ENCODE measurements around the gene KRTAP4-8. TPM values are rescaled to one million over a fixed set of nuclear protein-coding genes. Genes with fewer than 3 reads are reported as not detected.

The KRTAP4-8 gene
- polyA plus RNA-seq, 1 of the 3 experiments (the other 2 are of a cell fraction): not detected

DNA sequence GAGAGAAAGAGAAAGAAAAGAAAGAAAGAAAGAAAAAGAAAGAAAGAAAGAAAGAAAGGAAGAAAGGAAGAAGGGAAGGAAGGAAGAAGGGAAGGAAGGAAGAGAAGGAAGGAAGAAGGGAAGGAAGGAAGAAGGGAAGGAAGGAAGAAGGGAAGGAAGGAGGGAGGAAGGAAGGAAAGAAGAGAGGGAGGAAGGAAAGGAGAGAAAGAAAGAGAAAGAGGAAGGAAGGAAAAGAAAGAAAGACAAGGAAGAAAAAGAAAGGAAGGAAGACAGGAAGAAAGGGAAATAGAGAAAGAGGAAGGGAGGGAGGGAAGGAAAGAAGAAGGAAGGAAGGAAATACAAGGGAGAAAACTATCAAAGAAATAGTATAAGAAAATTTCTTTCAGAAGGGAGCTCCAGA is 21.2 kb downstream of the KRTAP4-8 start:
- no peaks in the 10 kb centered on the region for H4K20me1 ChIP-seq (ENCODE audit: insufficient read depth)
- no peaks in the 10 kb centered on the region; the same call in 1 of the 2 replicates for H3K9me2 ChIP-seq
- no peaks in the 10 kb centered on the region for H3K79me2 ChIP-seq (ENCODE audit: insufficient read depth)
- H3F3A ChIP-seq (replicated peaks; ENCODE audit: insufficient read depth): no peaks in the 10 kb centered on the region
- H3K27me3 ChIP-seq (ENCODE audit: insufficient read depth): no peaks in the 10 kb centered on the region
- no peak overlapping the region for H3K9ac ChIP-seq
- no peaks in the 10 kb centered on the region for H3K36me3 ChIP-seq (replicated peaks in 1 of 2; ENCODE audit: control insufficient read depth in 1 of 2, insufficient read depth in 2 of 2, low read length in 1 of 2)
- POLR2A ChIA-PET: no interaction called here
- no peak overlapping the region for H3K27ac ChIP-seq (ENCODE audit: low read depth in 2 of 2, low read length in 1 of 2)
- TF ChIP-seq, protein P1, sequence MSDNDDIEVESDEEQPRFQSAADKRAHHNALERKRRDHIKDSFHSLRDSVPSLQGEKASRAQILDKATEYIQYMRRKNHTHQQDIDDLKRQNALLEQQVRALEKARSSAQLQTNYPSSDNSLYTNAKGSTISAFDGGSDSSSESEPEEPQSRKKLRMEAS (IDR thresholded peaks at IDR 0.05; ENCODE audit: low read depth): no peak
- TF ChIP-seq FOXM1 (IDR thresholded peaks at IDR 0.05; ENCODE audit: low read depth) (no peak), POLR2AphosphoS5 (IDR thresholded peaks at IDR 0.05; ENCODE audit: low read depth, low read length) (no peak), RFX5 (IDR thresholded peaks at IDR 0.05; ENCODE audit: low read length) (no peak), EP300 (IDR thresholded peaks at IDR 0.05; ENCODE audit: borderline replicate concordance in 1 of 2, low read depth in 1 of 2, low read length in 1 of 2) (no peak), ELF1 (IDR thresholded peaks at IDR 0.05) (no peak), NRF1 (IDR thresholded peaks at IDR 0.05; ENCODE audit: low read depth, low read length) (no peak), TCF12 (IDR thresholded peaks at IDR 0.05) (no peak), RXRA (IDR thresholded peaks at IDR 0.05; ENCODE audit: borderline replicate concordance, low read depth) (no peak), MXI1 (IDR thresholded peaks at IDR 0.05; ENCODE audit: low read depth, low read length) (no peak), RAD21 (IDR thresholded peaks at IDR 0.05; ENCODE audit: low read length) (no peak), FOXJ3 (CRISPR knock-in tag; IDR thresholded peaks at IDR 0.05) (no peak), FOSL2 (IDR thresholded peaks at IDR 0.05; ENCODE audit: borderline replicate concordance, low read depth) (no peak), YY1 (IDR thresholded peaks at IDR 0.05; ENCODE audit: low read depth) (no peak), JUND (IDR thresholded peaks at IDR 0.05) (no peak)
- TF ChIP-seq, protein P2, sequence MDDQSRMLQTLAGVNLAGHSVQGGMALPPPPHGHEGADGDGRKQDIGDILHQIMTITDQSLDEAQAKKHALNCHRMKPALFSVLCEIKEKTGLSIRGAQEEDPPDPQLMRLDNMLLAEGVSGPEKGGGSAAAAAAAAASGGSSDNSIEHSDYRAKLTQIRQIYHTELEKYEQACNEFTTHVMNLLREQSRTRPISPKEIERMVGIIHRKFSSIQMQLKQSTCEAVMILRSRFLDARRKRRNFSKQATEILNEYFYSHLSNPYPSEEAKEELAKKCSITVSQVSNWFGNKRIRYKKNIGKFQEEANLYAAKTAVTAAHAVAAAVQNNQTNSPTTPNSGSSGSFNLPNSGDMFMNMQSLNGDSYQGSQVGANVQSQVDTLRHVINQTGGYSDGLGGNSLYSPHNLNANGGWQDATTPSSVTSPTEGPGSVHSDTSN (IDR thresholded peaks at IDR 0.05): no peak
- TF ChIP-seq, protein P3, sequence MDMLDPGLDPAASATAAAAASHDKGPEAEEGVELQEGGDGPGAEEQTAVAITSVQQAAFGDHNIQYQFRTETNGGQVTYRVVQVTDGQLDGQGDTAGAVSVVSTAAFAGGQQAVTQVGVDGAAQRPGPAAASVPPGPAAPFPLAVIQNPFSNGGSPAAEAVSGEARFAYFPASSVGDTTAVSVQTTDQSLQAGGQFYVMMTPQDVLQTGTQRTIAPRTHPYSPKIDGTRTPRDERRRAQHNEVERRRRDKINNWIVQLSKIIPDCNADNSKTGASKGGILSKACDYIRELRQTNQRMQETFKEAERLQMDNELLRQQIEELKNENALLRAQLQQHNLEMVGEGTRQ (IDR thresholded peaks at IDR 0.05; ENCODE audit: borderline replicate concordance, low read depth, low read length): no peak
- TF ChIP-seq, protein P4, sequence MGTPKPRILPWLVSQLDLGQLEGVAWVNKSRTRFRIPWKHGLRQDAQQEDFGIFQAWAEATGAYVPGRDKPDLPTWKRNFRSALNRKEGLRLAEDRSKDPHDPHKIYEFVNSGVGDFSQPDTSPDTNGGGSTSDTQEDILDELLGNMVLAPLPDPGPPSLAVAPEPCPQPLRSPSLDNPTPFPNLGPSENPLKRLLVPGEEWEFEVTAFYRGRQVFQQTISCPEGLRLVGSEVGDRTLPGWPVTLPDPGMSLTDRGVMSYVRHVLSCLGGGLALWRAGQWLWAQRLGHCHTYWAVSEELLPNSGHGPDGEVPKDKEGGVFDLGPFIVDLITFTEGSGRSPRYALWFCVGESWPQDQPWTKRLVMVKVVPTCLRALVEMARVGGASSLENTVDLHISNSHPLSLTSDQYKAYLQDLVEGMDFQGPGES (IDR thresholded peaks at IDR 0.05; ENCODE audit: low read depth, low read length): no peak
- H3K4me1 ChIP-seq (ENCODE audit: control insufficient read depth in 1 of 2, insufficient read depth in 2 of 2, low read depth in 1 of 2, low read length in 1 of 2): no peaks in the 10 kb centered on the region
- CTCF ChIA-PET: no interaction called here
- no peak overlapping the region for H3K4me2 ChIP-seq
- no peak for DNase-seq
- no peaks in the 10 kb centered on the region for H3K9me3 ChIP-seq
- no peak overlapping the region for H2AFZ ChIP-seq (ENCODE audit: low read depth)
- no peak overlapping the region for H3K4me3 ChIP-seq (ENCODE audit: low read depth in 2 of 2, low read length in 1 of 2)

Data from SK-N-SH (cell line).